ENCODE results near the gene KCNIP3.

KCNIP3 gene

DNA sequence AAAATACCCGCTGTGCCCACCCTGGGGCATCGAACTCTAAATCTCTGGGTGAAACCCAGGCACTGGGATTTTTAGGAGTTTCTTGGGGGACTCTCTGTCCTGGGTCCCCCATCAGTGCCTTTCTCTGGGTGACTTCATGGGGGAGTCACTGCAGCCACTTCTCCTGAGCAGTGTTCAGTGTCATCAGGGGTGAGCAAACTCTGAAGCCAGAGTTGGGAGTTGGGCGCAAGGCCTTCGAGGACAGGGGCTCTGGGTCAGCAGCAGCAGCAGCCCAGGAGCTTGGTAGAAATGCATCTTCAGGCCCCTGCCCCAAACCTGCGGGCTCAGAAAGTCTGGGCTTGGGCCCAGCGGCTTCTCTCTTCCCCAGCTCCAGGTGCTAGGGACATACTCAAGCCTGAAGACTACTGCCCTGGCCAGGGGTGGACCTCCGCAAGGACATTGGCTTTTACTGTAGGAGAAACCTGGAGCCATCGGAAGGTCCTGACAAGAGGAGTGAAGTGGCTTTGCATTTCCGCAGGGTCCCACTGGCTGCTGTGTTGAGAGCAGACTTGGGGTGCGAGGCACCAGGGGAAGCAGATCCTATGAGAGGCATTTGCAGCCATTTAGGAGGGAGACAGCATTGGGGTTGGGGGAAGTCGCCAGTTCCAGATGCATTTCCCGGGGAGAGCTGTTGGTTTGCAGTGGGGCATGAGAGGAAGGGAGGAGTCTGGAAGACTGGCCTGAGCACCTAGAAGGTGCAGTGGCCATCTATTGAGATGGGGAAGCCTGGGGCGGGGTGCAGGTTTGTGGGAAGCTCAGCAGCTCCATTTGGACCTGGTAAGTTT is 53.8 kb downstream of the KCNIP3 start:
- H3K27ac ChIP-seq (ENCODE audit: poor library complexity, severe bottlenecking), result no peak overlapping the region
- TF ChIP-seq, protein P1, sequence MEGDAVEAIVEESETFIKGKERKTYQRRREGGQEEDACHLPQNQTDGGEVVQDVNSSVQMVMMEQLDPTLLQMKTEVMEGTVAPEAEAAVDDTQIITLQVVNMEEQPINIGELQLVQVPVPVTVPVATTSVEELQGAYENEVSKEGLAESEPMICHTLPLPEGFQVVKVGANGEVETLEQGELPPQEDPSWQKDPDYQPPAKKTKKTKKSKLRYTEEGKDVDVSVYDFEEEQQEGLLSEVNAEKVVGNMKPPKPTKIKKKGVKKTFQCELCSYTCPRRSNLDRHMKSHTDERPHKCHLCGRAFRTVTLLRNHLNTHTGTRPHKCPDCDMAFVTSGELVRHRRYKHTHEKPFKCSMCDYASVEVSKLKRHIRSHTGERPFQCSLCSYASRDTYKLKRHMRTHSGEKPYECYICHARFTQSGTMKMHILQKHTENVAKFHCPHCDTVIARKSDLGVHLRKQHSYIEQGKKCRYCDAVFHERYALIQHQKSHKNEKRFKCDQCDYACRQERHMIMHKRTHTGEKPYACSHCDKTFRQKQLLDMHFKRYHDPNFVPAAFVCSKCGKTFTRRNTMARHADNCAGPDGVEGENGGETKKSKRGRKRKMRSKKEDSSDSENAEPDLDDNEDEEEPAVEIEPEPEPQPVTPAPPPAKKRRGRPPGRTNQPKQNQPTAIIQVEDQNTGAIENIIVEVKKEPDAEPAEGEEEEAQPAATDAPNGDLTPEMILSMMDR (IDR thresholded peaks at IDR 0.05; ENCODE audit: poor library complexity, severe bottlenecking), result no peak
- DNase-seq (ENCODE audit: low spot score), result peak; percentile 30
- H3K27me3 ChIP-seq (ENCODE audit: insufficient read depth, poor library complexity, severe bottlenecking), result no peaks in the 10 kb centered on the region
- H3K4me1 ChIP-seq (ENCODE audit: insufficient read depth, poor library complexity, severe bottlenecking), result no peaks in the 10 kb centered on the region
- no peak for ATAC-seq (ENCODE audit: low read depth)
- no peak overlapping the region for H3K4me3 ChIP-seq (ENCODE audit: severe bottlenecking)
- no peaks in the 10 kb centered on the region for H3K36me3 ChIP-seq (ENCODE audit: low read depth)
- no peaks in the 10 kb centered on the region for H3K9me3 ChIP-seq (ENCODE audit: severe bottlenecking)

DNA sequence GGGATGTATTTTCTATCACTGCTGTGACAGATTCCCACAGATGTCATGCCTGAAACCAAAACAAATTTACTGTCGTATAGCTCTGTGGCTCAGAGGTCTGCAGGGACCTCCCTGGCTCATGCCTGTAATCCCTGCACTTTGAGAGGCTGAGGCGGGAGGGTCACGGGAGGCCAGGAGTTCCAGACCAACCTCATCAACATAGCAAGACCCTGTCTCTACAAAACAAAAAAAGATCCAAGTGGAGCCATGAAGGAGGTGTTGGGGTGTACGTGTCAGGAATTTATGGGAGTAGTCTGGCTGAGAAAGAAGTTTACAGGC is 54.4 kb downstream of the KCNIP3 start:
- Histone ChIP-seq H3K27me3 (ENCODE audit: insufficient read depth, poor library complexity, severe bottlenecking) (no peaks in the 10 kb centered on the region), H3K27ac (ENCODE audit: poor library complexity, severe bottlenecking) (no peak overlapping the region), H3K4me1 (ENCODE audit: insufficient read depth, poor library complexity, severe bottlenecking) (no peaks in the 10 kb centered on the region), H3K9me3 (ENCODE audit: severe bottlenecking) (no peaks in the 10 kb centered on the region), H3K4me3 (ENCODE audit: severe bottlenecking) (no peak overlapping the region), H3K36me3 (ENCODE audit: low read depth) (no peaks in the 10 kb centered on the region)
- ATAC-seq (ENCODE audit: low read depth) (no peak), DNase-seq (ENCODE audit: low spot score) (peak; percentile 14)
- TF ChIP-seq, protein P1 (IDR thresholded peaks at IDR 0.05; ENCODE audit: poor library complexity, severe bottlenecking), result no peak

DNA sequence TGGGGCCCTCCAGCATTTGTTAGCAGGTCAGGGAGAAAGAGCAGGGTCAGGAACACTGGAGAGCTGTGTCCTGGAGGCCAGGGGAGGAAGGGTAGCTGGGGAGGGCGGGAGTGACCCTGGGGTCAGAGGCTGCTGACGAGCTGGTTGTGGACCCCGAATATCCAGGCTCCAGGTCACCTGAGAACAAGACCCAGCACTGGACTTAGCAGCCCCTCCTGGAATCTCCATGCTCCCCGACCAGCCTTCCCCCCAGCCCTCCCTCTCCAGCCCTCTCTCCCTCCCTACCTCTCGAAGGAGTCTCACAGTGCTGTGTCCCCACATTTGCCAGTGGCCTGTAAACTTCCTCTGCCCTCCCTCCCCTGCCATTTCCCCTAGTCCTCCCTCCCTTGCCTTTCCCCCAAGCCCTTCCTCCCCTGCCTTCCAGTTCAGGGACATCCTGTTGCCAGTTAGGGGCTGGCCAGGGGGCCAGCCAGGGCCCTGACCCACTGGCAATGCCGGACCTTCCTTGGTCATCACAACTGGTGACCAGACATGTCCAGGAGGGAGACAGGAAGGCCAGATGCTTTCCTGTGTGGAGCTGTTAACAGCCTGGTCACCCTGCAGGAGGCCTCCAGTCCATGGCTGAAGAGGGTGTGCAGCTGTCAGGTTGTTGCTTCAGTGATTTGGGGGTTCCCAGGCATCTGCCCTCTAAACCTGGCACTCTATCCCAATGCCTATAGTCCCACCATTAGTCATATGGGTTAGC is 55.3 kb downstream of the KCNIP3 start:
- H3K4me1 ChIP-seq (ENCODE audit: insufficient read depth, poor library complexity, severe bottlenecking), result no peaks in the 10 kb centered on the region
- DNase-seq (ENCODE audit: low spot score), result peak; percentile 17
- ATAC-seq (ENCODE audit: low read depth), result no peak
- no peaks in the 10 kb centered on the region for H3K27me3 ChIP-seq (ENCODE audit: insufficient read depth, poor library complexity, severe bottlenecking)
- no peak overlapping the region for H3K4me3 ChIP-seq (ENCODE audit: severe bottlenecking)
- no peaks in the 10 kb centered on the region for H3K36me3 ChIP-seq (ENCODE audit: low read depth)
- H3K9me3 ChIP-seq (ENCODE audit: severe bottlenecking), result no peaks in the 10 kb centered on the region
- H3K27ac ChIP-seq (ENCODE audit: poor library complexity, severe bottlenecking), result no peak overlapping the region
- TF ChIP-seq, protein P1 (IDR thresholded peaks at IDR 0.05; ENCODE audit: poor library complexity, severe bottlenecking), result no peak

DNA sequence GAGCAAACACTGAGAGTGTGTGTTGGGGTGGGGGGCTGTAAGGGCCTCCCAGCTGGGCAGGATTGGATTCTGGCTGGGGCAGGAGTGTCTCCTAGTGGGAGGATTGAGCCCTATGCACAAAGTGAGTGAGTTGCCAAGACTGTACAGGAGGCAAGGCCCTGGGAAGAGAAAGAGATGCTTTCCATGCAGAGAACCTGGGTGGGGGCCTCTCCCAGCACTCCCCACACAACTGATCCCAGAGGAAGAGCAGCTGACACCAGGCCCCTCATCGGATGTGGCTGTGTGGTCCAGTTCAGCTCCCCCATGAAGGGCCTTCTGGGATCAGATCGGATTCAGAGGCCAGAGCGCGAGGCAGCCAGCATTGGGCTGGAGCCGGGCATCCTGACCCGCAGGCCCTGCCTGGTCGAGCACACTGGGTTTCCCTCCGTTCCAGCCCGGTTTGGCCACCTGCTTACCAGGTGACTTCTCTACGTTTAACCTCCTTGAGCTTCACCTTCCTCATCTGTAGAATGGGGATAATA is 56.0 kb downstream of the KCNIP3 start:
- Histone ChIP-seq H3K36me3 (ENCODE audit: low read depth) (no peaks in the 10 kb centered on the region), H3K27me3 (ENCODE audit: insufficient read depth, poor library complexity, severe bottlenecking) (no peaks in the 10 kb centered on the region), H3K4me1 (ENCODE audit: insufficient read depth, poor library complexity, severe bottlenecking) (no peaks in the 10 kb centered on the region), H3K9me3 (ENCODE audit: severe bottlenecking) (no peaks in the 10 kb centered on the region), H3K4me3 (ENCODE audit: severe bottlenecking) (no peak overlapping the region), H3K27ac (ENCODE audit: poor library complexity, severe bottlenecking) (no peak overlapping the region)
- DNase-seq (ENCODE audit: low spot score) (peak; percentile 49), ATAC-seq (ENCODE audit: low read depth) (no peak)
- TF ChIP-seq, protein P1 (IDR thresholded peaks at IDR 0.05; ENCODE audit: poor library complexity, severe bottlenecking), result no peak
